ENCODE measurements around the gene SKIDA1.

DNA sequence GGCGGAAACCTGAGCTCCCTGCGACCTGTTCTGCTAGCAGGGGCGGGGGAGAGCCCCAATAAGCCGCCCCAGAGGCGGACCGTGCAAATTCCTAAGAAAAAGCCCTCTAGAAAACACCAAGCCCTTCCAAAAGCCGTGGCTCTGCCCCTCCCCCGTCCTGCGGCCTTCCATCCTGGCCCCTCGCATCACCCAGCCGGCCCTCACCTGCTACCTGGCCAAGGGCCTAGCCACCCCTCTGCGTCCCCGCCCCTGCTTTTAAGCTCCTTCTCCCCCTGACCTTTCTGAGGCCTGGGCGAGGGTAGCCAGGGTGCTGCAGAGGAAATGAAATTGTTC lies 24.9 kb downstream of the SKIDA1 start:
- no peak for TF ChIP-seq CTBP1 (IDR thresholded peaks at IDR 0.05; ENCODE audit: borderline replicate concordance)
- TF ChIP-seq TARDBP (IDR thresholded peaks at IDR 0.05), result no peak
- no peak for TF ChIP-seq FOXA1 (IDR thresholded peaks at IDR 0.05)
- no peak for TF ChIP-seq SUZ12 (IDR thresholded peaks at IDR 0.05)
- no peak for TF ChIP-seq ZNF384 (IDR thresholded peaks at IDR 0.05)

All from HEK293T (cell line).